Measurements from ENCODE around the gene OSBPL1A. TPM values are rescaled to one million over a fixed set of nuclear protein-coding genes. Genes with fewer than 3 reads are reported as not detected.

OSBPL1A gene
- total and polyA plus RNA-seq, 4 donors = 12.6 to 38.8 (median 26.0) TPM

DNA sequence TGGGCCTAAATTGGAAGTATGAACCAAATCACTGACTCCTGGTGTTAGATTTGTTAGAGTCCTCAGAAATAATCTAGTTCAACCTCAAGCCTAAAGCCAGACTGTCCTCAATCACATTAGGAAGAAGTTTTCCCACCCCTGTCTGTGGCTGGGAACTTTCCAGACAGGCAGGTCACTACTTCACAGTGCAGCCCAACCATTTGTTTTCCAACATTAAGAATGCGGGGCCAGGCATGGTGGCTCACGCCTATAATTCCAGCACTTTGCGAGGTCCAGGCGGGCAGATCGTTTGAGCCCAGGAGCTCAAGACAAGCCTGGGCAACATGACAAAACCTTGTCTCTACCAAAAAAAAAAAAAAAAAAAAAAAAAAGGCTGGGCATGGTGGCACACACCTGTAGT, 5.5 kb upstream of the OSBPL1A start:
- Histone ChIP-seq H3K27me3 (ENCODE audit: control insufficient read depth in 3 of 3, insufficient read depth in 3 of 3, low read length in 2 of 3) (no peaks in the 10 kb centered on the region), H3K9me3 (ENCODE audit: control insufficient read depth in 4 of 4, insufficient read depth in 3 of 4, low read length in 3 of 4) (peaks cover 0 to 1% (median 0%) of the 10 kb centered on the region in 4 donors), H3K9ac (ENCODE audit: insufficient read depth in 1 of 2, low read length in 2 of 2) (no peak overlapping the region), H3K27ac (ENCODE audit: low read depth in 1 of 2, low read length in 1 of 2) (no peak overlapping the region), H3K4me1 (ENCODE audit: control insufficient read depth in 5 of 5, insufficient read depth in 5 of 5, low read length in 5 of 5) (peaks cover 0 to 4% (median 0%) of the 10 kb centered on the region in 5 donors), H3K4me3 (no peak overlapping the region), H3K36me3 (ENCODE audit: control insufficient read depth in 4 of 4, insufficient read depth in 4 of 4, low read length in 4 of 4) (no peaks in the 10 kb centered on the region)
- TF ChIP-seq CTCF (IDR thresholded peaks at IDR 0.05; ENCODE audit: control extremely low read depth, extremely low read depth) = no peak
- 88 to 91% methylated on average over 5 of the region's 5 CpGs for WGBS, 2 donors
- DNase-seq = no peak
- no peak for ATAC-seq (ENCODE audit: insufficient read depth, low FRiP score)

GRCh38 chr18:24402209-24402785, 4.7 kb upstream of the OSBPL1A start:
- WGBS, 2 donors = 86% methylated on average over 6 of the region's 6 CpGs
- Histone ChIP-seq H3K9ac (ENCODE audit: insufficient read depth in 1 of 2, low read length in 2 of 2) (no peak overlapping the region), H3K36me3 (ENCODE audit: control insufficient read depth in 4 of 4, insufficient read depth in 4 of 4, low read length in 4 of 4) (no peaks in the 10 kb centered on the region), H3K27me3 (ENCODE audit: control insufficient read depth in 3 of 3, insufficient read depth in 3 of 3, low read length in 2 of 3) (no peaks in the 10 kb centered on the region), H3K27ac (ENCODE audit: low read depth in 1 of 2, low read length in 1 of 2) (no peak overlapping the region), H3K4me1 (ENCODE audit: control insufficient read depth in 5 of 5, insufficient read depth in 5 of 5, low read length in 5 of 5) (peaks cover 0 to 4% (median 0%) of the 10 kb centered on the region in 5 donors), H3K9me3 (ENCODE audit: control insufficient read depth in 4 of 4, insufficient read depth in 3 of 4, low read length in 3 of 4) (peaks cover 0 to 1% (median 0%) of the 10 kb centered on the region in 4 donors), H3K4me3 (no peak overlapping the region)
- no peak for TF ChIP-seq CTCF (IDR thresholded peaks at IDR 0.05; ENCODE audit: control extremely low read depth, extremely low read depth)
- no peak for ATAC-seq (ENCODE audit: insufficient read depth, low FRiP score)
- DNase-seq = no peak

- TF ChIP-seq CTCF (IDR thresholded peaks at IDR 0.05; ENCODE audit: control extremely low read depth, extremely low read depth) = no peak
- H3K36me3 ChIP-seq (ENCODE audit: control insufficient read depth in 4 of 4, insufficient read depth in 4 of 4, low read length in 4 of 4) = no peaks in the 10 kb centered on the region
- H3K4me1 ChIP-seq (ENCODE audit: control insufficient read depth in 5 of 5, insufficient read depth in 5 of 5, low read length in 5 of 5) = peaks cover 0 to 13% (median 2%) of the 10 kb centered on the region in 5 donors
- no peak overlapping the region for H3K9ac ChIP-seq (ENCODE audit: insufficient read depth in 1 of 2, low read length in 2 of 2)
- no peak overlapping the region for H3K27ac ChIP-seq (ENCODE audit: low read depth in 1 of 2, low read length in 1 of 2)
- no peak for DNase-seq
- no peak overlapping the region for H3K4me3 ChIP-seq
- WGBS, 2 donors = 82 to 94% methylated on average over 2 of the region's 2 CpGs
- H3K27me3 ChIP-seq (ENCODE audit: control insufficient read depth in 3 of 3, insufficient read depth in 3 of 3, low read length in 2 of 3) = no peaks in the 10 kb centered on the region
- no peak for ATAC-seq (ENCODE audit: insufficient read depth, low FRiP score)
- H3K9me3 ChIP-seq (ENCODE audit: control insufficient read depth in 4 of 4, insufficient read depth in 3 of 4, low read length in 3 of 4) = peaks cover 0 to 1% (median 0%) of the 10 kb centered on the region in 4 donors
Observed at GRCh38 chr18:24400587-24400986, 3.0 kb upstream of the OSBPL1A start.

DNA sequence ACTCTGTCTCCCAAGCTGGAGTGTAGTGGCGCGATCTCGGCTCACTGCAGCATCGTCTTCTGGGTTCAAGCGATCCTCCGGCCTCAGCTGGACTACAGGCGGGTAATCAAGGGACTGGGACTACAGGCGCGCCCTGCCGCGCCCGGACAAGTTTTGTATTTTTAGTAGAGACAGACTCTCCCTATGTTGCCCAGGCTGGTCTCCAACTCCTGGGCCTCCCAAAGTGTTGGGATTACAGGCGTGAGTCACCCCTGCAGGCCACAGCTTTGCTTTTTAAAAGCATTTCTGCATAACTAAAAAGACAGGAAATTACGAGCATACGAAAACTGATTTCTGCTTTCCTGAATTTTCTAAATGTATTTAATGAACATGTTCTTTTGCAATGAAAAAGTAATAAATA, 916 bp upstream of the OSBPL1A start:
- no peak overlapping the region for H3K4me3 ChIP-seq

More for the DNA sequence above, 916 bp upstream of the OSBPL1A start:
- no peak for ATAC-seq (ENCODE audit: insufficient read depth, low FRiP score)
- no peaks in the 10 kb centered on the region for H3K36me3 ChIP-seq (ENCODE audit: control insufficient read depth in 4 of 4, insufficient read depth in 4 of 4, low read length in 4 of 4)
- no peak for DNase-seq
- TF ChIP-seq CTCF (IDR thresholded peaks at IDR 0.05; ENCODE audit: control extremely low read depth, extremely low read depth) = no peak
- 83 to 93% methylated on average over 15 of the region's 15 CpGs for WGBS, 2 donors
- H3K4me1 ChIP-seq (ENCODE audit: control insufficient read depth in 5 of 5, insufficient read depth in 5 of 5, low read length in 5 of 5) = peaks cover 0 to 22% (median 2%) of the 10 kb centered on the region in 5 donors
- no peaks in the 10 kb centered on the region for H3K27me3 ChIP-seq (ENCODE audit: control insufficient read depth in 3 of 3, insufficient read depth in 3 of 3, low read length in 2 of 3)
- no peaks in the 10 kb centered on the region for H3K9me3 ChIP-seq (ENCODE audit: control insufficient read depth in 4 of 4, insufficient read depth in 3 of 4, low read length in 3 of 4)
- H3K27ac ChIP-seq (ENCODE audit: low read depth in 1 of 2, low read length in 1 of 2) = no peak overlapping the region
- H3K9ac ChIP-seq (ENCODE audit: insufficient read depth in 1 of 2, low read length in 2 of 2) = no peak overlapping the region

Data from lung (tissue), 12 donors.